NCI-H748 treated with DMSO at 0.1 percent for 48 hours (cell line): ENCODE data around the gene NCAM1.

Experiments used
- DNase-seq: peaks from one replicate; lab custom pipeline; 2025; lab: John Stamatoyannopoulos, UW

The NCAM1 gene

GRCh38 chr11:113202431-113202830 lies 241.2 kb downstream of the NCAM1 start:
- DNase-seq, result no peak

- DNase-seq, result no peak
Measured at GRCh38 chr11:113203141-113203753, 242.0 kb downstream of the NCAM1 start.

DNA sequence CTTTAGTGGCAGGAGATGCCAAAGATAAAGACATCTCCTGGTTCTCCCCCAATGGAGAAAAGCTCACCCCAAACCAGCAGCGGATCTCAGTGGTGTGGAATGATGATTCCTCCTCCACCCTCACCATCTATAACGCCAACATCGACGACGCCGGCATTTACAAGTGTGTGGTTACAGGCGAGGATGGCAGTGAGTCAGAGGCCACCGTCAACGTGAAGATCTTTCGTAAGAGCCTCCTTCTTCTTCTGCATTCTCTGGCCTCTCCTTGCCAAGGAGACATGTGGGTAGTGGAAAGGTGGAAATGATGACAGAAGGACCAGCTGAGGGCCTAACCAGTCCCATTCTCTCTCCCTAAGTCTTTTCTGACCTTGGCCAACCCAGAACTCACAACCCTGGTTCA lies 243.1 kb downstream of the NCAM1 start:
- DNase-seq, result no peak

DNA sequence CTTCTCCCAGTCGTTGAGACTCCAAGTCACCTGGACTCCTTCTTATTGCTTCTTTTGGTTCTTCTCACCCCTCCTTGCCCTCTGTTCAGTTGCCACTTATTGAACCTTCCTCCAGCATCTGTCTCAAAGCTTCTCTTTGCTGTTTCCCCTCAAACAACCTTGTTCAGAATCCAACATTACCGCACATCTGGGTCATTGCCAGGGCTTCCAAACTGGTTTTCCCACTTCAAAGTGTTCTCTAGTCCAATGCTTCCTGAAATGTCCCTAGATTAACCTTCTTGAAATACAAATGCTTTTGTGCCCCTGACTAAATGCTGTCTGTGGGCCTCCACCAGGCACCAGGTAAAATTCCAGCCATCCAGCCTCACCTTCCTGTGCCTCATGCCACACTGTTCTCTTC lies 252.3 kb downstream of the NCAM1 start:
- DNase-seq, result no peak

GRCh38 chr11:113222241-113222640 lies 261.0 kb downstream of the NCAM1 start:
- DNase-seq, result no peak

DNA sequence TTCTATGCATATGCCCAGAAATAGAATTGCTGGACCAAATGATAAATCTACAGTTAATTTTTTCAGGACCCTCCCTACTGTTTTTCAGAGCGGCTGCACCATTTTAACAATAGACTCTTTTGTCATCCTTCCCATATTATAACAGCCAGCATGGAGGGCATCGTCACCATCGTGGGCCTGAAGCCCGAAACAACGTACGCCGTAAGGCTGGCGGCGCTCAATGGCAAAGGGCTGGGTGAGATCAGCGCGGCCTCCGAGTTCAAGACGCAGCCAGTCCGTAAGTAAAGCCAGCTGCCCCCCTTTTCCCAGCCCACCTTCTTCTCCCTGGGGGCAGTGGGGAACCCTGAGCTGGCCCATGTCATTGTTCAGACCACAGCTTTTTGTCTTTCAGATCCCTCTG lies 273.7 kb downstream of the NCAM1 start:
- no peak for DNase-seq

GRCh38 chr11:113237261-113237660 lies 276.0 kb downstream of the NCAM1 start:
- DNase-seq, result no peak

DNA sequence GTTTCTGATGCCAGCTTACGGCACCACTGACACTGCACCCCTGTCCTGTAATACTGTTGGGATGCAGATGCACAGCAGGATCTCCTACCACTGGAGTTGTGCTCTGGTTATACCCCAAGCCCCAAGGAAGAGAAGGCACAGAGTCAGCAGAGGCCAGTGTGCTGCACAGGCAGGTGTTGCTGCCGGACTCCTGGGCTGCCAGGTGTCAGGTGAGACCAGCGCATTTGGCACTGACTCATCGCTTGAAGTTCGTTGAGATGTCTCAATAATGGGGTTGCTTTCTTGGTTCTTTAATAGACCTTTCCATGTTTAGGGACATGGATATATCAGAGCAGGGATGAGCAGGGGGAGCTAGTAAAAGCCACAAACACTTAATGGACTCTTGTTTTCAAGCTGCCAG lies 277.5 kb downstream of the NCAM1 start:
- no peak for DNase-seq

DNA sequence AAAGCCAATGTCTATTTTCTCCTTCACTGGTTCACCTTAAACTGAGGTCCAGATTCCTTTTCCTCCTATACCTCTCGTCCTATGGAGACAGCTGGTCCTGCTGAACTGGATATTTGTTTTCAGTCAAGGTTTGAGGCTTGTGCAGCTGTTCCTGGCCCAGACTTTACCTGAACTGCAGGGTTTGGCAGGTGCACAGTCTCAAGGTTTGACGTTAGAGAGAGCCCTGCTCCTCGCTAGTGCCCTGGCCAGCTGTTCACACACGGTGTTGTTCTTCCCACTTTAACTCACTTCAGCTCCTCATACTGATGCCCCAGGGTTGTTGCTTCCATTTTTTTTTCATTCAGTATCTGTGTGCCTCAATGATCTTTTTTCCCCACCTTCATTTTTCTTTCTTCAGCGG lies 279.2 kb downstream of the NCAM1 start:
- DNase-seq, result no peak

- DNase-seq, result no peak
Measured at GRCh38 chr11:113240790-113241635, 279.8 kb downstream of the NCAM1 start.

DNA sequence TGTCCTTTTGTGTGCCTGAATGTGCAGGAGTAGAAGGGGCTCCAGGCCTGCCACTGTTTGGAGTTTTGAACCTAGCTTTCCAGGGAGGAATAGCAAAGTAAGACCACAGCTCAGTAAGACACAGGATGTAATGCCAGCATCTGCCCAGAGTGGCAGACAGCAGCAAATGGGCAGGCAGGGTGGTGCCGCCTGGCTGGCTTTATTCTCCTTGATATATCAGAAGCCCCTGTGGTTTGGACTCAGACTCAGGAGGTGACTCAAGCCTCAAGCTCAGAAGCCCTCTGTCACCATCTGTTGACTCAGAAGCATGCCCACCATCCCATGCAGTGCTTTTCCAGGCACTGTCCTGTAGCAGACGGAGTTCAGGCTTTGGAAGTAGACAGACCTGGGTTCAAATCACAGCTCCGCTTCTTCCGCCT lies 280.4 kb downstream of the NCAM1 start:
- DNase-seq, result no peak

DNA sequence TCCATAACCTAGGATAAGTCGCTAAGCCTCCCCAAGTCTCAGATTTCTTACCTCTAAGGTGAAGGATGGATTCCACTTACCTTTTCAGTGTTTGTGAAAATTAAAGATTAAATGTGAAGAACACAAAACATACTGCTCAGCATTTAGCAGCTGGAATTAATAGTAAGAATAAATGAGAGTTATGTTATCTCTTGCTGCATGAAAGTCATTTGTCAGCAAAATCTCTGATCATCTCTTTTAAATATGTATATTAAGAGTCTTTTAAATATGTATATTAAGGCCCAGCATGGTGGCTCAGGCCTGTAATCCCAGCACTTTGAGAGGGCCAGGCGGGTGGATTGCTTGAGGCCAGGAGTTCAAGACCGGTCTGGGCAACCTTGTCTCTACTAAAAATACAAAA lies 280.8 kb downstream of the NCAM1 start:
- no peak for DNase-seq

DNA sequence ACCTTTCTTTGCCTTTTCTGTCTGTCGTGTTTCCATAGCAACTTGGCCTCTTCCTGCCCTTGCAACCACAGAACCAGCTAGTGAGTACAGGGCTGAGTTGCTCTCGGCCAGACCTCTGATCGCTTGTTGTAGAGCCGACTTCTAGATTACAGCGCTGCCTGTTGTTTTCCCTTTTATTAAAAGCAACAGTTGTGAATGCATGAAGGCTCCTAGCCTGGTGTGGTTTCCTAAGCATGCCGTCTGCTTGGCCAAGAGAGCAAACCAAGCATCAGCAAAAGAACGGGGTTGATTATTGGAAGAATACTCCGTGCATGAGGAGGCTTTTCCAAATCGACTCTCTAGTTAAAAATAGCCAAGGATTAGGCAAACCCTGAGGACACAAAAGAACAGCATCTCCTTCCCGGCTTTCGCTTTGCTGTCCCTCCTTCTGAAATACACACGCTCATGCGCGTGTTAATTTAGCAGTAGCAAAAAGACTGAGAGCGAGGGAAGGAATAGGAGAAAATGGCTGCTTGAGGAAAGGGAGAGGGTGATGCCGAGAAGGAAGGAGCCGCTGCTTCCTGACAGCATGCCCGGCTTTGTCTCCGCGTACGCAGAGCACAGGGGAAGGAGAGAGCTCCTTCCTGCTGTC lies 281.7 kb downstream of the NCAM1 start:
- DNase-seq, result no peak

DNA sequence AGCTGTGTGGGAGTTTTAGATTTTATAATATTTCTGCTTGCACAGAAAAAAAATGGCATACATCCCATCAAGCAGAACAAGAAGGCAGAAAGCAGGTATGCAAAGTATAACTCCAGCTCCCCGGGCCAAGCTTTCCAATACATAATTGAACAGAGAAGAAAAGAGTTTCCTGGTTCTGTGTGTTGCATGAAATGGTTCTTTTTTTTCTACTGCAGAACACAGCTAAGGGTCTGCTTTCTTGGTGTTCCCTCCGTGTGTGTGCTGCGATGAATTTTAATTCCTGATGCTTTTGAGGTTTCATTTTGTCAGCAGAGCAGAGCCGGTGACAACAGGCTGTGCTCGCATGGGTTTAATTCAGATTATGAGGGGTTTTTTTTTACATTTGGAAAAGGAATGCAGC lies 282.5 kb downstream of the NCAM1 start:
- no peak for DNase-seq

DNA sequence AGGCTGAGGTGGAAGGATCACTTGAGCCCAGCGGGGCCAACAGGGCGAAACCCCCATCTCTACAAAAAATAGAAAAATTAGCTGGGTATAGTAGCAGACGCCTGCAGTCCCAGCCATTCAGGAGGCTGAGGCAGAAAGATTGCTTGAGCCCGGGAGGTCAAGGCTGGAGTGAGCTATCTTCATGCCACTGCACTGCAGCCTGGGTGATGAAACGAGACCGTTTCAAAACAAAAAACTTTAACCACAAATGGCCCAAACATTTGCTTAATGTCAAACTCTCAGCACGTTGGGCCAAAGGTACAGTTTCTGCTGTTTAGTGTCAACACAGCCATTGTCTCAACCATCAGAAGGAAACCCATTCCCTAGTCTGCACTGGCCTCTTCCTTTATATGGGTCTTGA lies 284.0 kb downstream of the NCAM1 start:
- DNase-seq, result no peak

DNA sequence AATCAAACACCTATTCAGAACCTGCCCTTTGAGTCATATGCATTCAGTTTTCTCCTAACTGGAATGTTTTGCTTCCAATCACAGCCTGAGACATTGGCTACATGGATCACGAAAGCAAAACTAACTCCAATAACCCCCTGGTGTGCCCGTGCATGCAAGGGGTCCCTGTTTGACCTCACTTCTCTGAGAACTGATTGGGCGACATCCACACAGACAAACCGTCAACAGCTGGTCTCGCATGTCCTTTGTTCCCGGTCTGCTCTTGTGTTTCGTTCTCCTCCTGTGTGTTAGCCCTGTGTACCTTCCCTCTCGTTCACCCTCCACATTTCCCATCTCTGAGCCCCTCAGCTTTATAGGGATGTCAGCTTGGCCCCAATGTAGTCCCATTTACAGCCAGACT lies 286.0 kb downstream of the NCAM1 start:
- DNase-seq, result no peak

GRCh38 chr11:113247966-113248365 lies 286.7 kb downstream of the NCAM1 start:
- DNase-seq, result no peak

DNA sequence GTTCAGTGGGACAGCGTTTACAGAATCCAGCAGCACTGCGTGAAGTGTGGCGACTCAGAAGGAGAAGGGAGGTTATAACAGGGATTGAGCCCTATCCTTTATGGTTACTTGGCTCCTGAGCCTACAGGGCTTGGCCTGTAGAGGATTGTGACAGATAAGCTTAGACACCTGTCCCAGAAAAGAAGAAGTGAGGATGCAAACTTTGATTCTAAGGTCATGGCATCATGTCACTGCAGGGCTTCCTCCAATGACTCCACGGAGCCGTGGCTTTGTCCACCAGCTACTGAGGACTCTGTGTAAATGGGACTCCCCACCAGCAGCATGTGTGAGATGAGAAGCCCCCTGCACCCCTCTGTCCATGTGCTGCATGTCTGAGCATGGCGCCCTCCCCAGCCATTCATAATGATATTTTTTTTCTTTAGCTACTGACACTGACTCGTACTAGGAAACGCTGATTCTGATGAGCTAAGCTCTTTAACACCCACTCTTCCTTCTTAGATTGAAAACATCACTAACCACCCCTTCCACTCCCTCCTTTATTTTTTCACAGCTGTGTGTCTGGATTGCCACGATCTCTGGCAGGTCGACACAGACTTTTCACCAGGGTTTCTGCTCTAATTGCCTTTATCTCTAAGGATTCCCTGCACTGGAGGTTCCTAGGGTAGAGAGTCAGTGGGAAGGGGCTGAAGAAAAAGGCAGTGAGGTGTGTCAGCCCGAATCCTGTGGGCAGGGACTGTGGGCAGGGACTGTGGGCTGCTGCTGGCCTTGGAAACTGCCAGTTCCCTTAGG lies 287.7 kb downstream of the NCAM1 start:
- no peak for DNase-seq

DNA sequence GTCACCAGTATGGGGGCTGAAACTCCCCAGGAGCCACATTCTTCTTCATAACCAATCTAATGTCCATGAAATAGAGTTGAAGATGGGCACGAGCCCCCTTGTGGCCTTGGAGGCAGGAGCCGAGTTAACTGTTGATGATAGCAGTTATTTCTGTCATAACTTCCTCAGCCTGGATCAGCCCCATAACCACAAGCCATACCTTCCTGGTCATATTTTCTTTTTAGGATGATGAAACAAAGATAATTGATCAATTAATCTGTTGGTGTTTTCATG lies 288.2 kb downstream of the NCAM1 start:
- no peak for DNase-seq

- DNase-seq, result no peak
Measured at GRCh38 chr11:113249786-113250185, 288.6 kb downstream of the NCAM1 start.

DNA sequence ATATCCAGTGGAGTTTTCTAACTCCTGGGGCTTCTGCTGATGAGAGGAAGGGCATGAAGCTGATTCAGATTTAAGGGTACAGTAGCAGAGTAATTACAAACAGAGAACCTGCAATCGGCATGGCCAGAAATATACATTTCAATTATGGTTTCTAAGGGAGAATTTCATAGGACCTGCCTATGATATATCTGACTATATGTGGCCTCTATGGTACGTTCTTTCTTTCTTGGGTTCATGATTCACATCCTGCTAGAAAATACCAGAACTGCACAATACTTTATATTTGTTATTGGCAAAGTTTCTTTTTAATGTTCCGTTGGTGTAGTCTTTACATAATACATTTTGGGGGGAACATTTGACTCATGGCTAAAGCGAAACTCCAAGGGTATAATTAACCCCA lies 290.1 kb downstream of the NCAM1 start:
- DNase-seq, result no peak

GRCh38 chr11:113253406-113253805 lies 292.2 kb downstream of the NCAM1 start:
- DNase-seq, result no peak

GRCh38 chr11:113255096-113255495 lies 293.9 kb downstream of the NCAM1 start:
- no peak for DNase-seq
